GM19193 (cell line): ENCODE measurements around the gene CCL11.

ENCODE experiments used
- POLR2A ChIP-seq: IDR thresholded peaks from 4 replicates; pipeline ENCODE4 v1.6.1; 2011; ENCODE audit not compliant: insufficient read depth, insufficient read length; ENCODE audit errors: extremely low read depth

Gene CCL11

GRCh38 chr17:34252444-34253138 lies 33.0 kb upstream of the CCL11 start:
- no peak for TF ChIP-seq POLR2A

- TF ChIP-seq POLR2A = no peak
Observed at GRCh38 chr17:34253139-34253525, 32.4 kb upstream of the CCL11 start.

- no peak for TF ChIP-seq POLR2A
Observed at GRCh38 chr17:34254146-34254545, 31.4 kb upstream of the CCL11 start.

GRCh38 chr17:34254651-34255380 lies 30.7 kb upstream of the CCL11 start, which contains the start of gene CCL2:
Gene CCL2, plus strand, starts transcription at chr17:34255285. Its CDS starts 65 bp downstream, at chr17:34255350.
- no peak for TF ChIP-seq POLR2A

- TF ChIP-seq POLR2A = no peak
Observed at GRCh38 chr17:34255381-34255732, 30.2 kb upstream of the CCL11 start.

GRCh38 chr17:34255841-34256240 lies 29.7 kb upstream of the CCL11 start:
- TF ChIP-seq POLR2A = no peak

GRCh38 chr17:34257299-34257985 lies 28.1 kb upstream of the CCL11 start:
- TF ChIP-seq POLR2A = no peak

- no peak for TF ChIP-seq POLR2A
Observed at GRCh38 chr17:34257986-34258326, 27.6 kb upstream of the CCL11 start.

GRCh38 chr17:34259146-34259545 lies 26.4 kb upstream of the CCL11 start:
- no peak for TF ChIP-seq POLR2A

GRCh38 chr17:34260861-34261260 lies 24.7 kb upstream of the CCL11 start:
- TF ChIP-seq POLR2A = no peak

- TF ChIP-seq POLR2A = no peak
Observed at GRCh38 chr17:34261568-34262337, 23.8 kb upstream of the CCL11 start.

GRCh38 chr17:34265711-34266110 lies 19.8 kb upstream of the CCL11 start:
- no peak for TF ChIP-seq POLR2A

- TF ChIP-seq POLR2A = no peak
Observed at GRCh38 chr17:34269969-34270368, 15.6 kb upstream of the CCL11 start, which contains the start of gene CCL7. Gene CCL7, plus strand, starts transcription at chr17:34270221. Its CDS starts 70 bp downstream, at chr17:34270291.

- no peak for TF ChIP-seq POLR2A
Observed at GRCh38 chr17:34275881-34276280, 9.7 kb upstream of the CCL11 start.

GRCh38 chr17:34276826-34277225 lies 8.7 kb upstream of the CCL11 start:
- TF ChIP-seq POLR2A = no peak
